ENCODE measurements around the gene HORMAD1.
"Not testable (repeated sequence)": the region's sequence is repeated elsewhere in the genome, so short reads cannot be mapped to it uniquely, and the experiment has no call there.

The HORMAD1 gene

GRCh38 chr1:150720703-150721102 lies at the start of gene HORMAD1:
Gene HORMAD1, minus strand, starts transcription at chr1:150720895. Its CDS starts 1,390 bp downstream, at chr1:150719505.
- H3K4me1 Mint-ChIP-seq, result no peaks in the 10 kb centered on the region
- ATAC-seq, result no peak
- no peak within 1 kb of the TSS for H3K4me3 Mint-ChIP-seq
- no peaks in the 10 kb centered on the region for H3K27me3 Mint-ChIP-seq
- H3K27ac Mint-ChIP-seq, result no peak within 1 kb of the TSS
- DNase-seq, result no peak
- no peaks in the 10 kb centered on the region for H3K9me3 Mint-ChIP-seq

DNA sequence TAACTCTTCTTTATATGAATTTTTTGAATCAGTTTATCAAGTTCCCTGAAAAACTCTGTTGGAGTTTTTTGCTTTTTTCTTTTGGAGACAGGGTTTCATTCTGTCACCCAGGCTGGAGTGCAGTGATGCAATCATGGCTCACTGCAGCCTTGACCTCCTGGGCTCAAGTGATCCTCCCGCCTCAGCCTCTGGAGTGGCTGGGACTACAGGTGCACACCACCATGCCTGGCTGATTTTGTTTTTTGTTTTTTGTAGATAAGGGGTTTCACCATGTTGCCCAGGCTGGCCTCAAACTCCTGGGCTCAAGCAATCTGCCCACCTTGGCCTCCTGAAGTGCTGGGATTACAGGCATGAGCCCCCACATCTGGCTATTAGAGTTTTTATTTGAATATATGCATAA lies 47.0 kb upstream of the HORMAD1 start:
- H3K27ac Mint-ChIP-seq, result peak overlapping the region in 1 of 2 donors; percentile 14

DNA sequence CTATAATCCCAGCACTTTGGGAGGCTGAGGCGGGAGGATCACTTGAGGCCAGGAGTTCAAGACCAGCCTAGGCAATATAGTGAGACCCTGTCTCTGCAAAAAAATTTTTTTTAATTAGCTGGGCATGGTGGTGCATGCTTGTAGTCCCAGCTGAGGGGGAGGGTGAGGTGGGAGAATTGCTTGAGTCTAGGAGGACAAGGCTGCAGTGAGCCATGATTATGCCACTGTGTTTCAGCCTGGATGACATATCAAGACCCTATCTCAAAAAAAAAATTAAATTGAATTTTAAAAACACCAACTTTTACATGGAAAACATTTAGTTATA lies 45.2 kb upstream of the HORMAD1 start:
- Mint-ChIP-seq H3K27ac (peak overlapping the region; percentile 97 to 99), H3K4me1 (peaks cover 39% of the 10 kb centered on the region), H3K4me3 (peak overlapping the region; percentile 98 to 99)
- peak; percentile 59 for ATAC-seq
- H3K9me3 Mint-ChIP-seq, H3K27me3 Mint-ChIP-seq, DNase-seq: not testable (repeated sequence)

More for the DNA sequence above, 47.0 kb upstream of the HORMAD1 start:
- peaks cover 40% of the 10 kb centered on the region for H3K4me1 Mint-ChIP-seq
- not testable (repeated sequence) for H3K4me3 Mint-ChIP-seq, DNase-seq, H3K9me3 Mint-ChIP-seq, ATAC-seq, H3K27me3 Mint-ChIP-seq

- Mint-ChIP-seq H3K27me3 (no peaks in the 10 kb centered on the region), H3K4me3 (peak within 1 kb of the TSS; percentile 98 to 99), H3K27ac (peak within 1 kb of the TSS; percentile 97 to 99), H3K4me1 (peaks cover 37% of the 10 kb centered on the region), H3K9me3 (peaks cover 0 to 2% of the 10 kb centered on the region in 2 donors)
- peak in 1 of 2 donors; percentile 4 for DNase-seq
- ATAC-seq, result peak; percentile 93
Observed at GRCh38 chr1:150765296-150765976, 44.7 kb upstream of the HORMAD1 start, which contains the start of gene CTSS. Gene CTSS, minus strand, starts transcription at chr1:150765778. Its CDS starts 1,015 bp downstream, at chr1:150764763.

DNA sequence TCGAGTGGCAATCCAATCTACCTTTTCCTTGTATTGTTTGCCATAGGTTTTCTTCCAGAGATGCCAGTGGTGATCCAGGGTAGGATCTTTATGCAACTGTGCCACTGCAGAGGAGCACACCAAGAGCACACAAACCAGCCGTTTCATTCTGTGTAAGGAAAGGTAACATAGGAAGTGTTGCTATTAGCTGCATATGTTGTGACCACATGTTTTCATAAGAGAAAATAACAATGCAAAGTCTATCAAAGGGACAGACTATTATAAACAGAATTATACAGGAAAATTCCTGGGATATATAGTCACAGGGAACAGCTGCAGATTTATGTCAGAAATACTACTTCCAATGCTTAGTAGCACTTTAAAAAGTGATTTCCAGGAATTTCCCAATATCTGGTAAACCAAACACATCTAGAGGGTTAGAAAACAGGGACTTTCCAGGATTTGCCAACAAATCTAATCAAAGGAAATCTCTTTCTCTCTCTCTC lies 44.0 kb upstream of the HORMAD1 start:
- Mint-ChIP-seq H3K27ac (peak overlapping the region; percentile 97 to 99), H3K9me3 (peaks cover 0 to 7% of the 10 kb centered on the region in 2 donors), H3K27me3 (no peaks in the 10 kb centered on the region), H3K4me3 (peak overlapping the region; percentile 98 to 99), H3K4me1 (peaks cover 41% of the 10 kb centered on the region)
- no peak for DNase-seq
- peak; percentile 80 for ATAC-seq

- no peaks in the 10 kb centered on the region for H3K27me3 Mint-ChIP-seq
- peaks cover 0 to 7% of the 10 kb centered on the region in 2 donors for H3K9me3 Mint-ChIP-seq
- DNase-seq (no peak), ATAC-seq (no peak)
- H3K4me3 Mint-ChIP-seq, result peak overlapping the region; percentile 7 to 14
- H3K4me1 Mint-ChIP-seq, result peaks cover 48% of the 10 kb centered on the region
- no peak overlapping the region for H3K27ac Mint-ChIP-seq
Observed at GRCh38 chr1:150763018-150763417, 42.3 kb upstream of the HORMAD1 start.

DNA sequence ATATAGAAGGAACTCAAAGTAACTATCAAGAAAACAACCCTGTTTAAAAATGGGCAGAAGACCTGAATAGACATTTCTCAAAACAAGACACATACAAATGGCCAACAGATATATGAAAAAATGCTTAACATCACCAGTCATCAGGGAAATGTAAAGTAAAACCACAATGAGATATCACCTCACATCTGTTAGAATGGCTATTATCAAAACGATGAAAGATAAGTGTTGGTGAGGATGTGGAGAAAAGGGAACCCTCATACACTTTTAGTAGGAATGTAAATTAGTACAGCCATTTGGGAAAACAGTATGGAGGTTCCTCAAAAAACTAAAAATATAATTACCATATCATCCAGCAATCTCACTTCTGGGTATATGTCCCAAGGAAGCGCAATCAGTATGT lies 41.9 kb upstream of the HORMAD1 start:
- H3K4me1 Mint-ChIP-seq, result peaks cover 48% of the 10 kb centered on the region
- peak overlapping the region in 1 of 2 donors; percentile 14 for H3K4me3 Mint-ChIP-seq
- ATAC-seq (no peak), DNase-seq (no peak)
- no peak overlapping the region for H3K27ac Mint-ChIP-seq
- H3K27me3 Mint-ChIP-seq, result no peaks in the 10 kb centered on the region
- H3K9me3 Mint-ChIP-seq, result peaks cover 0 to 7% of the 10 kb centered on the region in 2 donors

- Mint-ChIP-seq H3K4me3 (no peak overlapping the region), H3K27ac (no peak overlapping the region), H3K4me1 (peaks cover 48% of the 10 kb centered on the region), H3K9me3 (peaks cover 0 to 7% of the 10 kb centered on the region in 2 donors), H3K27me3 (no peaks in the 10 kb centered on the region)
- no peak for DNase-seq
- no peak for ATAC-seq
Observed at GRCh38 chr1:150761801-150762200, 41.1 kb upstream of the HORMAD1 start.

GRCh38 chr1:150760013-150760412 lies 39.3 kb upstream of the HORMAD1 start:
- ATAC-seq (no peak), DNase-seq (no peak)
- Mint-ChIP-seq H3K4me3 (no peak overlapping the region), H3K4me1 (peaks cover 40% of the 10 kb centered on the region), H3K9me3 (peaks cover 0 to 7% of the 10 kb centered on the region in 2 donors), H3K27me3 (no peaks in the 10 kb centered on the region), H3K27ac (no peak overlapping the region)

DNA sequence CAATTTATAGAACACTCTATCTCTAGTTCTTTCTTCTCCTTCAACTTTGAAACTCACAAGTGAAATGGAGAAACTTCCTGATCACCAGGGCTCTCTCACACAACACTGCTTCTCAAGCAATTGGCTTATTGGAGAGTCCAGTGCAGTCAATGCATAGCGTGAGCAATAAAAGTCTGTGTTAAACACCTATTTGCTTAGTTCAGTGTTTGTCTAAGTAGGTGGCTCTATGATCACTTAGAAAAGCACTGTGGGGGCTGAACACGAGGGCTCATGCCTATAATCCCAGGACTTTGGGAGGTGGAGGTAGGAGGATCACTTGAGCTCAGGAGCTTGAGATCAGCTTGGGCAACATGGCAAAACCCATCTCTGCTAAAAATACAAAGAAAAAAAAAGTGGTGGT lies 32.7 kb upstream of the HORMAD1 start:
- DNase-seq, result no peak
- ATAC-seq, result no peak
- Mint-ChIP-seq H3K9me3 (no peaks in the 10 kb centered on the region), H3K4me1 (no peaks in the 10 kb centered on the region), H3K27ac (no peak overlapping the region), H3K27me3 (no peaks in the 10 kb centered on the region), H3K4me3 (no peak overlapping the region)

DNA sequence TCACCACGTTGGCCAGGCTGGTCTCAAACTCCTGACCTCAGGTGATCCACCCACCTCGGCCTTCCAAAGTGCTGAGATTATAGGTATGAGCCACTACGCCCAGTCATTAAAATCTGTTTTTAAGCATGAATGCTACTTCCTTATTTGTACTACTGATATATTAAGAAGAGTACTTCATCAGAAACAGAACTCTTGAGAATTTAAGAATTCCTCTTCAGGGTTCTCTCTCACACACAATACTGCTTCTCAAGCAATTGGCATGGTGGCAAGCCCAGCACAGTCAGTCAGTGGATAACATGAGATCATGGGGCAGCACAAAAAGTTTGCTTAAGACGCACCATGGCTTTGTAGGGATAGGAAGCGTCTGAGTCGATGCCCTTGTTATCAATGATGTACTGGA lies 30.7 kb upstream of the HORMAD1 start:
- Mint-ChIP-seq H3K4me1 (no peaks in the 10 kb centered on the region), H3K27ac (no peak overlapping the region), H3K27me3 (no peaks in the 10 kb centered on the region), H3K9me3 (no peaks in the 10 kb centered on the region), H3K4me3 (no peak overlapping the region)
- DNase-seq (no peak), ATAC-seq (no peak)

DNA sequence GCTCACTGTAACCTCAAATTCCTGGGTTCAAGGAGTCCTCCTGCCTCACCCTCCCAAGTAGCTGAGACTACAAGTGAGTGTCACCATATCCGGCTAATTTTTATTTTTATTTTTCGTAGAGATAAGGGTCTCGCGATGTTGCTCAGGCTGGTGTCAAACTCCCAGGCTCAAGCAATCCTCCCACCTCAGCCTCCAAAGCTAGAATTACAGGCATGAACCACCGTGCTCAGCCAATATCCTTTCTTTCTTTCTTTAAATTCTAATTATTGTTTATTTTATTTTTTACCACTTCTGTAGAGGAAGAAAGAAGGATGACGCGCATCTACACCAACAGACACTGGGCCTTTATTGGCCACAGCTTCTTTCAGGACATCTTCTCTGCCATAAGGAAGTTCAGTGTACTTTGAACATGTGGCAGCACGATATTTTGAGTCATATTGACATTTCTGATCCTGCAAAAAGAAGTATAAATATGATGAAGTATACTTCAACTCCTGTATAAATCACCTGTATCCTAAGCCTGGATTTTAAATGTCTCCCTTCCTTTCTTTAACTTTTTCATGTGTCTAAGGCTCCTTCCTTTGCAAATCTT lies 29.1 kb upstream of the HORMAD1 start:
- Mint-ChIP-seq H3K27me3 (no peaks in the 10 kb centered on the region), H3K4me1 (no peaks in the 10 kb centered on the region)
- ATAC-seq, result no peak

DNA sequence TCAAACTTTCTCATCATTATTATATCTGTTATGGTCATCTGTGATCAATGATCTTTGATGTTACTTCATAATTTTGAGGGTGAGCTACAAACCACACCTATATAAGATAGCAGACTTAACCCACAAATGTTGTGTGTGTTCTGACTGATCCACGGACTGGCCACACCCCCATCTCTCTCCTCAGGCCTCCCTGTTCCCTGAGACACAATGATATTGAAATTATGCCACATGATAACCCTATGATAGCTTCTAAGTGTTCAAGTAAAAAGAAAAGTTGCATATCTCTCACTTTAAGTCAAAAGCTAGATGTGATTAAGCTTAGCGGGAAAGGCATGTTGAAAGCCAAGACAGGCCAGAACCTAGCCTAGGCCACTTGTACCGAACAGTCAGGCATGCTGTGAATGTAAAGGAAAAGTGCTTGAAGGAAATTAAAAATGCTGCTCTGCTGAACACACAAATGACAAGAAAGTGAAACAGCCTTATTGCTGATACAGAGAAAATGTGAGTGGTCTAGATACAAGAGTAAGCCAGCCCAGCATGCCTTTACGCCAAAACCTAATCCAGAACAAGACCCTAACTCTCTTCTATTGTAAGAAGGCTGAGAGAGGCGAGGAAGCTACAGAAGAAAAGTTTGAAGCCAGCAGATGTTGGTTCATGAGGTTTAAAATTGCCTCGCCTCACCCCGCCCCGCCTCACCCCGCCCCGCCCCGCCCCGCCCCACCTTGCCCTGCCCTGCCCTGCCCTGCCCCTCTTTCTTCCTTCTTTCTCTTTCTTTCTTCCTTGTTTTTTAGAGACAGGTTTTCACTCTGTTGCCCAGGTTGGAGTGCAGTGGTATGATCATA lies 28.4 kb upstream of the HORMAD1 start:
- ATAC-seq (no peak), DNase-seq (no peak)
- Mint-ChIP-seq H3K4me3 (no peak overlapping the region), H3K27ac (peak overlapping the region in 1 of 2 donors; percentile 64), H3K9me3 (no peaks in the 10 kb centered on the region), H3K27me3 (no peaks in the 10 kb centered on the region), H3K4me1 (no peaks in the 10 kb centered on the region)

More for the DNA sequence above, 29.1 kb upstream of the HORMAD1 start:
- H3K4me3 Mint-ChIP-seq, result no peak overlapping the region
- no peak for DNase-seq
- H3K9me3 Mint-ChIP-seq, result no peaks in the 10 kb centered on the region
- H3K27ac Mint-ChIP-seq, result no peak overlapping the region

DNA sequence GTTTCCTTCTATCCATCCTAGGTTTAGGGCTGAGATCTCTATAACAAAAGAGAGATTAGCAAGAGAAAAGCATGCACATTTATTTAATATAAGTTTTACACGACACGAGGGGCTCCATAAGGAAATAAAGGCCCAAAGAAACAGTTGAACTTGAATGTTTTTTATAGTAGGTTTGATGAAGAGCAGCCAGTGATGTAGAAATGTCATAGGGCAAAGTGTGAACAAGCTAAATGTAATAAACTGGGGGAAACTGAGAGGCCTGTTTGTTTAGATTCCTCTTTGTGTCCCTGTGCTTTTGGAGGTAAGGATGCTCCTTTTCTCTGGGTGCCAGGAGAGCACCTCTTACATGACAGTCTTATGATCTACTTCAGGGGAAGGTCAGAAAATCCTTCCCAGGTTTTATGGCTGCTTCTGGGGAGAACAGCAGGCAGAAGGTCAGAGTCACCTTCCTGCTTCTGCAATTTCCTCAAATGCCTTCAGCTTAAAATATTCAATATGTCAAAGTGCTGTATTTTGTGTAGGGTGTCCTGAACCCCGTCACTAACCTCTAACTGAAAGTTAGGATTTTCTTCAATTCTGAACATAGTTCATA lies 9.5 kb upstream of the HORMAD1 start:
- H3K4me3 Mint-ChIP-seq, result no peak overlapping the region
- no peaks in the 10 kb centered on the region for H3K9me3 Mint-ChIP-seq
- H3K27me3 Mint-ChIP-seq, result no peaks in the 10 kb centered on the region
- peak overlapping the region in 1 of 2 donors; percentile 86 for H3K27ac Mint-ChIP-seq
- DNase-seq (no peak), ATAC-seq (no peak)
- H3K4me1 Mint-ChIP-seq, result no peaks in the 10 kb centered on the region

- no peaks in the 10 kb centered on the region for H3K4me1 Mint-ChIP-seq
- no peak for ATAC-seq
- H3K27ac Mint-ChIP-seq, result no peak overlapping the region
- H3K27me3 Mint-ChIP-seq, result no peaks in the 10 kb centered on the region
- no peaks in the 10 kb centered on the region for H3K9me3 Mint-ChIP-seq
- DNase-seq, result no peak
- H3K4me3 Mint-ChIP-seq, result no peak overlapping the region
Observed at GRCh38 chr1:150724336-150724735, 3.6 kb upstream of the HORMAD1 start.

Measured in stimulated activated naive CD8-positive, alpha-beta T cell treated with anti-CD3 and anti-CD28 coated beads, Interleukin-15, amount 100 ng/mL, for 72 hours (primary cell).